SJCRH30 (cell line): ENCODE measurements around the gene ARSJ. TPM values are rescaled to one million over a fixed set of nuclear protein-coding genes. Genes with fewer than 3 reads are reported as not detected.

Experiments used
- DNase-seq, 2 experiments: peaks; one replicate each; pipeline ENCODE4 v3.0.0-alpha.2; 2015 to 2020
- H3K27ac ChIP-seq: fragments of 250-450 bp; sonication (Bioruptor Pico); 2 replicates; pipeline ENCODE4 v1.5.1; 2020; ENCODE audit warnings: mild to moderate bottlenecking, moderate library complexity
- H3K27me3 ChIP-seq: fragments of 250-450 bp; sonication (Bioruptor Pico); 2 replicates; pipeline ENCODE4 v1.5.1; 2020; ENCODE audit warnings: mild to moderate bottlenecking, moderate library complexity
- H3K36me3 ChIP-seq: fragments of 250-450 bp; sonication (Bioruptor Pico); 2 replicates; pipeline ENCODE4 v1.5.1; 2020; ENCODE audit warnings: mild to moderate bottlenecking, moderate library complexity
- H3K4me1 ChIP-seq: fragments of 250-450 bp; sonication (Bioruptor Pico); 2 replicates; pipeline ENCODE4 v1.5.1; 2020; ENCODE audit warnings: mild to moderate bottlenecking, moderate library complexity
- H3K4me3 ChIP-seq: fragments of 250-450 bp; sonication (Bioruptor Pico); 2 replicates; pipeline ENCODE4 v1.5.1; 2020; ENCODE audit warnings: mild to moderate bottlenecking, moderate library complexity
- H3K9me3 ChIP-seq: fragments of 250-450 bp; sonication (Bioruptor Pico); replicated peaks from 2 replicates; pipeline ENCODE4 v1.5.1; 2020; ENCODE audit warnings: mild to moderate bottlenecking, moderate library complexity
- total RNA-seq: library from RNA; depleted of rRNA; stranded (reverse); fragments of >200 nt; shearing (Covaris generic); gene quantifications from 2 replicates; pipeline ENCODE4 v1.2.3, GENCODE V29; 2014; rRNA removed

The ARSJ gene
- total RNA-seq, 1 experiment from 2014 or later = 6.2 TPM

- Histone ChIP-seq H3K27me3 (no peaks in the 10 kb centered on the region), H3K27ac (no peak overlapping the region), H3K4me3 (no peak overlapping the region), H3K4me1 (no peaks in the 10 kb centered on the region), H3K36me3 (no peaks in the 10 kb centered on the region), H3K9me3 (no peaks in the 10 kb centered on the region)
- DNase-seq = peak in 1 of 2 experiments; percentile 13
These were observed 98.2 kb downstream of the ARSJ start for GRCh38 chr4:113881256-113881655.

DNA sequence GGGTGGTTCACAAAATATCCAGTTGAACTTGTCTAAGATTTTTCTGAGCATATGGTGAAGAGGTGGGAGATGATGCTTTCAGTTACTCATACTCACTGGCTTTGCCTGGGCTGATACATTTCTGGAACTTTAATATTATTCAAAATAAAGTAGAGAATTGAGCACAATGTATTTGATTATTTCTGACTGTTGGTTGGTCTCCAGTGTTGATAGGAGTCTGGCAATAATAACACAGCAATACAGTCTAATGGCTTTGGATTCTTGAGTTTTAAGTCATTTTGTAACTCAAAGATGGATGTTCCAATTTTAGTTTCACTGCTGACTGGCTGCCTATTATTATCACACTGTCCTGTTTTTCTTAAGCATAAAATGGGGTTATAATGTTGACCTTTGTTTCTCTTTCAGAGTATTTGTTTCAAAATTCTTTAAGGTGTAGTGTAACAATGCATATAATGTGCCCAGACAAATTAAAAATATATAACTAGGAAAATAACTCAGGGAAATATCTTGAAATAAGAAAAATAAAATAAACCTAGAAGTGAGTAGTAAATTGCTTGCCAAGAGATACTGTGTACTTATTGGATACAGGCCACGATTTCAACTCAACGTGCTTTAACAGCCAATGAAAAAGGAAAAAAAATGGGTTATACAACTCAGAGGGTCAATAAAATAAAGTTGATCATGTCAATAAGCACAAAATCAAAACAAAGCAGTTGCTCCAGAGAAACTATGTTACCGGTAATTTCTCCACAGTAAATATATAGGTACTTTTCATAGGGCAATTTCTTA lies 99.0 kb downstream of the ARSJ start:
- no peaks in the 10 kb centered on the region for H3K9me3 ChIP-seq
- no peak for DNase-seq
- no peak overlapping the region for H3K4me3 ChIP-seq
- no peaks in the 10 kb centered on the region for H3K36me3 ChIP-seq
- H3K27ac ChIP-seq = no peak overlapping the region
- no peaks in the 10 kb centered on the region for H3K27me3 ChIP-seq
- no peaks in the 10 kb centered on the region for H3K4me1 ChIP-seq

DNA sequence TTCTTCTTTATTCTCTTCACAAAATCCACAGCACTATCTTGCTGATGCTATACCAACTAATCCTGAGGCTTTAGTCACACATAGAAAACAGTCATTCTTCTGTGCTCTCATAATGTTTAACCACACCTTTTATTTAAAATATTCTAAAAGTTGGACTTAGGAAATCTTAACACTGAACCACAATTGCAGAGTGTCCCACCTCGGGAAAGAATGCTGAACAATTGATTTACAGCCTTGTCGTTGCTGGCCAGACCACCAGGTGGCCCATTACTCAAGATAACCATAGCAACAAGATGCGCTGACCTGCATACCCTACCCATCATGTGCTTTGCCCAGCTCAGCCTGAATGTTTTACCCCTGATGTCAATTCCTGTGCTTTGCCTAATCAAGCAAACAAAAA lies 100.8 kb downstream of the ARSJ start:
- no peak overlapping the region for H3K27ac ChIP-seq
- peak; percentile 44 to 61 for DNase-seq
- no peaks in the 10 kb centered on the region for H3K9me3 ChIP-seq
- no peaks in the 10 kb centered on the region for H3K27me3 ChIP-seq
- no peaks in the 10 kb centered on the region for H3K4me1 ChIP-seq
- H3K4me3 ChIP-seq = no peak overlapping the region
- H3K36me3 ChIP-seq = no peaks in the 10 kb centered on the region

- Histone ChIP-seq H3K4me3 (no peak overlapping the region), H3K27me3 (no peaks in the 10 kb centered on the region), H3K4me1 (peaks cover 4% of the 10 kb centered on the region; the same call in 1 of the 2 replicates), H3K27ac (no peak overlapping the region), H3K36me3 (no peaks in the 10 kb centered on the region), H3K9me3 (no peaks in the 10 kb centered on the region)
- DNase-seq = no peak
These were observed 105.0 kb downstream of the ARSJ start for GRCh38 chr4:113874480-113874879.

DNA sequence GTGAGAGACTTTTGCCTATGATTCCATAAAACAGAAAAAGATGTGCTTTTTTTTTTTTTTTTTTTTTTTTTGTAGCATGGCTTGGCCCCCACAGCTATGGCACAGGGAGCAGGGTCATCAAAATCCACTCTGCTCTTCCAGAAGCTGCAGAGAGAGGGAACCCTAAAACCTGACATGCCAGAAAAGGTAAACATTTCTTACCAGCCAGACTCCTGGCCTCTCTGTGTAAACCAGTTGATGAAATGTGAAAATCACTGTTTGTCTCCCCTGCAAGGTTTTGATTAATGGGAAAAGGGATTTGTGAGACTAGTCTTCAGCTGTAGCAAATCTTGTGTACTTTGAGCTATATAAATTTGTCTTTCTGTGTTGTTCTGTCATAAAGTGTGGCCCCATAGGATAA lies 105.9 kb downstream of the ARSJ start:
- H3K36me3 ChIP-seq = no peaks in the 10 kb centered on the region
- no peak for DNase-seq
- H3K27ac ChIP-seq = no peak overlapping the region
- H3K27me3 ChIP-seq = no peaks in the 10 kb centered on the region
- no peak overlapping the region for H3K4me3 ChIP-seq
- peaks cover 4% of the 10 kb centered on the region; the same call in 1 of the 2 replicates for H3K4me1 ChIP-seq
- H3K9me3 ChIP-seq = no peaks in the 10 kb centered on the region

DNA sequence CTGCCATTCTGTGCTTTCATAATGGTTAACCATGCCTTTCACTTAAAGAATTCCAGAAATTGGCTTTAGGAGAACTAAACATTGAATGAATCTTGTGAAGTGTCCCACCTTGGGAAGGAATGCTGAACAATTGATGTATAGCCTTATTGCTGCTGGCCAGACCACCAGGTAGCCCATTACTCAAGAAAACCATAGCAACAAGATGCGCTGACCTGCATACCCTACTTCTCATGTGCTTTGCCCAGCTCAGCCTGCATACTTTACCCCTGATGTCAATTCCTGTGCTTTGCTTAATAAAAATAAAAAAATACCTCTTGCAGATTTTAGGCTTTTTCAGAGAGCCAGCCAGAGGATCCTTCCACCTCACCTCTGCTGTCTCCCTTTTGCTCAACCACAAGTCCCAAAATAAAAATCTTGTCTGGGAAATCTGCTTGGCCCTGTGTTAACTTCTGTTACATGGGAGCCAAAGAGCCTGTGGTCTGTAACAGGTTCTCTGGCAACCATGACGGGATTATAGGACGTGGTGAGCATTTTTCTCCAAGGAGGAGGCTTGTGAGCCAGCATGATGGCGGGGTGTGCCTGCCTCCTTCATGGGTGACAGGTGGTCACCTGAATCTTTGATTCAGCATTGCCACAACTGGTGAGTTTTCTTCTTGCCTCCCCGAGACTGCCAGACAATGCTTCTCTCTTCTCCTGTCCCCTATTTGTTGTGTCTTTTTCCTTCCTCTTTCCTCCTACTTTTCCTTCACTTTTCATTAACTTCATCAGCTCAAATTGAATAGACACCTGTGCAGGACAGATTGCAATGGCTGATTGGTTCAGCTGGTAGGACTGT lies 106.8 kb downstream of the ARSJ start:
- no peak overlapping the region for H3K4me3 ChIP-seq
- no peaks in the 10 kb centered on the region for H3K9me3 ChIP-seq
- no peak for DNase-seq
- H3K4me1 ChIP-seq = peaks cover 4% of the 10 kb centered on the region; the same call in 1 of the 2 replicates
- H3K27me3 ChIP-seq = no peaks in the 10 kb centered on the region
- H3K27ac ChIP-seq = no peak overlapping the region
- no peaks in the 10 kb centered on the region for H3K36me3 ChIP-seq

- DNase-seq = no peak
- H3K27me3 ChIP-seq = no peaks in the 10 kb centered on the region
- H3K4me1 ChIP-seq = peaks cover 4% of the 10 kb centered on the region; the same call in 1 of the 2 replicates
- H3K27ac ChIP-seq = no peak overlapping the region
- no peaks in the 10 kb centered on the region for H3K36me3 ChIP-seq
- no peak overlapping the region for H3K4me3 ChIP-seq
- no peaks in the 10 kb centered on the region for H3K9me3 ChIP-seq
These were observed 108.4 kb downstream of the ARSJ start for GRCh38 chr4:113871080-113871479.

DNA sequence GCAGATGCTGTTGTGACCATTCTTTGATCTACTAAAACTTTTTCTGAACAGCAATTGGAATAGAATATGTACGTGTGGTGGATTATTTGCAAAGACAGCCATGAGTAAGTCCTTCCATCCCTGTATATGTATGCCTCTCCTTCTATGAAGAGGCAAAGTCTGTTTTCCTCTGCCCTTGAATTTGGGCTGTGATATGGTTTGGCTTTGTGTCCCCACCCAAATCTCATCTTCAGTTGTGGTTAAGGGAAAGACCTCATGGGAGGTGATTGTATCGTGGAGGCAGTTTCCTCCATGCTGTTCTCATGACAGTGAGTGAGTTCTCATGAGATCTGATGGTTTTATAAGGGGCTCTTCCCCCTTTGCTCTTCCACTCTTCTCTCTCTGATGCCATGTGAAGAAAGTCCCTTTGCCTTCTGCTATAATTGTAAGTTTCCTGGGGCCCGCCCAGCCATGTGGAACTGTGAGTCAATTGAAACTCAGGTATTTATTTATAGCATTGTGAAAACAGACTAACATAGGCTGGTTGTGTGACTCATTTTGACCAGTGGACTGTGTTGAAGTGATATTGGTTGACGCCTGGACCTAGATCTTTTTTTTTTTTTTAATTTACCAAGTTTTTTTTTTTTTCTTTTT lies 109.6 kb downstream of the ARSJ start:
- Histone ChIP-seq H3K4me3 (no peak overlapping the region), H3K27me3 (no peaks in the 10 kb centered on the region), H3K27ac (no peak overlapping the region), H3K4me1 (peaks cover 4% of the 10 kb centered on the region; the same call in 1 of the 2 replicates), H3K36me3 (no peaks in the 10 kb centered on the region), H3K9me3 (no peaks in the 10 kb centered on the region)
- DNase-seq = no peak

- Histone ChIP-seq H3K36me3 (no peaks in the 10 kb centered on the region), H3K27me3 (no peaks in the 10 kb centered on the region), H3K4me3 (no peak overlapping the region), H3K4me1 (no peaks in the 10 kb centered on the region), H3K27ac (no peak overlapping the region), H3K9me3 (no peaks in the 10 kb centered on the region)
- DNase-seq = no peak
These were observed 112.8 kb downstream of the ARSJ start for GRCh38 chr4:113866611-113867010.

- H3K9me3 ChIP-seq = no peaks in the 10 kb centered on the region
- H3K27ac ChIP-seq = no peak overlapping the region
- no peaks in the 10 kb centered on the region for H3K4me1 ChIP-seq
- no peaks in the 10 kb centered on the region for H3K36me3 ChIP-seq
- H3K27me3 ChIP-seq = no peaks in the 10 kb centered on the region
- DNase-seq = no peak
- no peak overlapping the region for H3K4me3 ChIP-seq
These were observed 120.5 kb downstream of the ARSJ start for GRCh38 chr4:113858924-113859323.

GRCh38 chr4:113851816-113852215 lies 127.6 kb downstream of the ARSJ start:
- no peak overlapping the region for H3K4me3 ChIP-seq
- no peak overlapping the region for H3K27ac ChIP-seq
- no peaks in the 10 kb centered on the region for H3K4me1 ChIP-seq
- no peaks in the 10 kb centered on the region for H3K27me3 ChIP-seq
- H3K9me3 ChIP-seq = 0 out of 2 replicates have a peak, but pooled peaks cover 5% of the 10 kb centered on the region
- no peaks in the 10 kb centered on the region for H3K36me3 ChIP-seq
- no peak for DNase-seq

Other genes with a start within 250 kb of the ARSJ start
- 35.4 and 36.4 TPM in 2 replicates for gene CAMK2D, start 217.9 kb downstream of the ARSJ start, total RNA-seq